ENCODE results near the gene FBXL16. TPM values are rescaled to one million over a fixed set of nuclear protein-coding genes. Genes with fewer than 3 reads are reported as not detected.

FBXL16 gene
- total RNA-seq, 1 experiment from 2014 or later, result 1.1 TPM

DNA sequence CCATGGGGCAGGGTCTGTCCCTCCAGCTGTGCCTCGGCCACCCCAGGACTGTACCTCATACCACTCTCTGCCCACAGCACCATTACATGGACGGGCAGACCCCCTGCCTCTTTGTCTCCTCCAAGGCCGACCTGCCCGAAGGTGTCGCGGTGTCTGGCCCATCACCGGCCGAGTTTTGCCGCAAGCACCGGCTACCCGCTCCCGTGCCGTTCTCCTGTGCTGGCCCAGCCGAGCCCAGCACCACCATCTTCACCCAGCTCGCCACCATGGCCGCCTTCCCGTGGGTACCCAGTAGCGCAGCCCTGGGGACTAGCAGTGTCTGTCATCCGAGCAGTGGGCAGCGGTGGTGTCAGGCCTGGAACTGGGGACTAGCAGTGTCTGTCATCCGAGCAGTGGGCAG lies 32.8 kb downstream of the FBXL16 start:
- DNase-seq (ENCODE audit: low spot score), result no peak
- peaks cover 8% of the 10 kb centered on the region for H3K4me1 ChIP-seq (ENCODE audit: insufficient read depth, low read length, poor library complexity, severe bottlenecking)
- intact Hi-C loops (cut with micrococcal nuclease; ENCODE audit: unreplicated experiment), result no loop called here
- H3K9me3 ChIP-seq (ENCODE audit: low read depth, low read length, poor library complexity, severe bottlenecking), result no peaks in the 10 kb centered on the region
- TF ChIP-seq EZH2 (IDR thresholded peaks at IDR 0.05; ENCODE audit: borderline replicate concordance, low read depth, low read length, poor library complexity, severe bottlenecking), result no peak
- TF ChIP-seq, protein P1, sequence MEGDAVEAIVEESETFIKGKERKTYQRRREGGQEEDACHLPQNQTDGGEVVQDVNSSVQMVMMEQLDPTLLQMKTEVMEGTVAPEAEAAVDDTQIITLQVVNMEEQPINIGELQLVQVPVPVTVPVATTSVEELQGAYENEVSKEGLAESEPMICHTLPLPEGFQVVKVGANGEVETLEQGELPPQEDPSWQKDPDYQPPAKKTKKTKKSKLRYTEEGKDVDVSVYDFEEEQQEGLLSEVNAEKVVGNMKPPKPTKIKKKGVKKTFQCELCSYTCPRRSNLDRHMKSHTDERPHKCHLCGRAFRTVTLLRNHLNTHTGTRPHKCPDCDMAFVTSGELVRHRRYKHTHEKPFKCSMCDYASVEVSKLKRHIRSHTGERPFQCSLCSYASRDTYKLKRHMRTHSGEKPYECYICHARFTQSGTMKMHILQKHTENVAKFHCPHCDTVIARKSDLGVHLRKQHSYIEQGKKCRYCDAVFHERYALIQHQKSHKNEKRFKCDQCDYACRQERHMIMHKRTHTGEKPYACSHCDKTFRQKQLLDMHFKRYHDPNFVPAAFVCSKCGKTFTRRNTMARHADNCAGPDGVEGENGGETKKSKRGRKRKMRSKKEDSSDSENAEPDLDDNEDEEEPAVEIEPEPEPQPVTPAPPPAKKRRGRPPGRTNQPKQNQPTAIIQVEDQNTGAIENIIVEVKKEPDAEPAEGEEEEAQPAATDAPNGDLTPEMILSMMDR (conservative IDR thresholded peaks at IDR 0.05; ENCODE audit: low read depth, low read length), result no peak
- CTCF ChIA-PET, result no interaction called here
- H3K27me3 ChIP-seq (replicated peaks; ENCODE audit: insufficient read depth, low read depth, low read length, poor library complexity), result no peaks in the 10 kb centered on the region
- no peak overlapping the region for H3K27ac ChIP-seq (ENCODE audit: low read depth, low read length, poor library complexity, severe bottlenecking)
- no TSS peak for BruUV-seq (replicated peaks)
- H3K36me3 ChIP-seq (ENCODE audit: insufficient read depth, low read length, poor library complexity, severe bottlenecking), result peaks cover 46% of the 10 kb centered on the region
- POLR2A ChIA-PET (ENCODE audit: low non-redundant PET), result no interaction called here
- no peak overlapping the region for H3K4me3 ChIP-seq (ENCODE audit: low read depth, low read length, poor library complexity, severe bottlenecking)

DNA sequence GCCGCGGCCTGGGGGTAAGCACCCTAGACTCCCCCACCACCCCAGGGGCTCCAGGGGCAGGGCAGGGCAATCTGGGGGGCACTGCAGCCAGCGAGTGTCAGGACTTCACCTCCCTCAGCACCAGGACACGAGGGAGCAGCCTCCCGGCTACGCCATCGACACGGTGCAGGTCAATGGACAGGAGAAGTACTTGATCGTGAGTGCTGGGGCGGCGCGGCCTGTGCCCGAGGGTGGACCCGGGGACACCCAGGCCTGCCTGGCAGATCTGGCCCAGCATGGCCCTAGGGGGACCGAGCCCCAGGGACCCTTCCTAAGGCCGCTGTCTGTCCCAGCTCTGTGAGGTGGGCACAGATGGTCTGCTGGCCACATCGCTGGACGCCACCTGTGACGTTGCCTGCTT lies 33.2 kb downstream of the FBXL16 start:
- no peaks in the 10 kb centered on the region for H3K9me3 ChIP-seq (ENCODE audit: low read depth, low read length, poor library complexity, severe bottlenecking)
- ChIA-PET POLR2A (ENCODE audit: low non-redundant PET) (no interaction called here), CTCF (no interaction called here)
- H3K27ac ChIP-seq (ENCODE audit: low read depth, low read length, poor library complexity, severe bottlenecking), result no peak overlapping the region
- H3K4me3 ChIP-seq (ENCODE audit: low read depth, low read length, poor library complexity, severe bottlenecking), result no peak overlapping the region
- peaks cover 8% of the 10 kb centered on the region for H3K4me1 ChIP-seq (ENCODE audit: insufficient read depth, low read length, poor library complexity, severe bottlenecking)
- TF ChIP-seq, protein P1 (conservative IDR thresholded peaks at IDR 0.05; ENCODE audit: low read depth, low read length), result no peak
- TF ChIP-seq EZH2 (IDR thresholded peaks at IDR 0.05; ENCODE audit: borderline replicate concordance, low read depth, low read length, poor library complexity, severe bottlenecking), result no peak
- intact Hi-C loops (cut with micrococcal nuclease; ENCODE audit: unreplicated experiment), result no loop called here
- no peak for DNase-seq (ENCODE audit: low spot score)
- peaks cover 46% of the 10 kb centered on the region for H3K36me3 ChIP-seq (ENCODE audit: insufficient read depth, low read length, poor library complexity, severe bottlenecking)
- no TSS peak for BruUV-seq (replicated peaks)
- H3K27me3 ChIP-seq (replicated peaks; ENCODE audit: insufficient read depth, low read depth, low read length, poor library complexity), result no peaks in the 10 kb centered on the region

DNA sequence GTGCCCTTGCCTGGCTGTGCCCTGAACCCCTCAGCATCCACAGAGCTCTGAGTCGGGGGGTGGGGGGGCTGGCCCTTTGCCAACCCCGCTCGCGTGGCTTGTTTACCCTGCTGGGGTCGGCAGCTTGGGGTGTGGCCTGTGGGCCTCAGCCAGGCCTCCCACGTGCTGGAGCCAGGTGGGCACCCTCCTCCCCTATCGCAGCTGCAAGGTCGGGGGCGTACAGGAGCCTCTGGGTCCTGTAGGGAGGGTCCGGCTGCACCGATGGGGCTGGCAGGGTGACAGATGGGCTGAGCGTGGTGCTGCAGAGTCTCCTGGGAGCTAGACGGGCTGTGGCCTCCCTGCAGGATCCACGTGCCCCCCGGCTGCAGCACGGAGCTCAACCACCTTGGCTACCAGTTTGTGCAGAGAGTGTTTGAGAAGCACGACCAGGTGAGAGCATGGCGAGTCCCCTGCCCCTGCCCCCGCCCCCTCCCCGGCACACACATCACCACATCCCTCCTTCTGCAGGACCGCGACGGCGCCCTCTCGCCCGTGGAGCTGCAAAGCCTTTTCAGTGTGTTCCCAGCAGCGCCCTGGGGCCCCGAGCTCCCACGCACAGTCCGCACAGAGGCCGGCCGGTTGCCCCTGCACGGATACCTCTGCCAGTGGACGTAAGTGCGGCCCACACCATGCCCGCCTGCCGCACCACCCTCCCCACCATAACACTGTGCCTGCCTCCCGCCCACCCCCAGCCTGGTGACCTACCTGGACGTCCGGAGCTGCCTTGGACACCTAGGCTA lies 34.1 kb downstream of the FBXL16 start:
- peaks cover 46% of the 10 kb centered on the region for H3K36me3 ChIP-seq (ENCODE audit: insufficient read depth, low read length, poor library complexity, severe bottlenecking)
- H3K4me1 ChIP-seq (ENCODE audit: insufficient read depth, low read length, poor library complexity, severe bottlenecking), result peaks cover 11% of the 10 kb centered on the region
- ChIA-PET POLR2A (ENCODE audit: low non-redundant PET) (no interaction called here), CTCF (no interaction called here)
- H3K9me3 ChIP-seq (ENCODE audit: low read depth, low read length, poor library complexity, severe bottlenecking), result no peaks in the 10 kb centered on the region
- no peak for DNase-seq (ENCODE audit: low spot score)
- intact Hi-C loops (cut with micrococcal nuclease; ENCODE audit: unreplicated experiment), result no loop called here
- H3K4me3 ChIP-seq (ENCODE audit: low read depth, low read length, poor library complexity, severe bottlenecking), result no peak overlapping the region
- BruUV-seq (replicated peaks), result no TSS peak
- no peaks in the 10 kb centered on the region for H3K27me3 ChIP-seq (replicated peaks; ENCODE audit: insufficient read depth, low read depth, low read length, poor library complexity)
- TF ChIP-seq EZH2 (IDR thresholded peaks at IDR 0.05; ENCODE audit: borderline replicate concordance, low read depth, low read length, poor library complexity, severe bottlenecking), result no peak
- TF ChIP-seq, protein P1 (conservative IDR thresholded peaks at IDR 0.05; ENCODE audit: low read depth, low read length), result no peak
- H3K27ac ChIP-seq (ENCODE audit: low read depth, low read length, poor library complexity, severe bottlenecking), result no peak overlapping the region

Data from A673 (cell line).